NT2/D1 (cell line): ENCODE results near the gene CLSTN2.

Experiments used
- DNase-seq: peaks from one replicate; pipeline ENCODE4 v3.0.0-alpha.2; 2011; ENCODE audit warnings: low read depth, low spot score
- H3K27me3 ChIP-seq: 2 replicates; pipeline ENCODE4 v1.6.0; 2011; ENCODE audit warnings: mild to moderate bottlenecking; ENCODE audit not compliant: insufficient read length, insufficient read depth
- H3K36me3 ChIP-seq: 2 replicates; pipeline ENCODE4 v1.6.1; 2011; ENCODE audit warnings: mild to moderate bottlenecking, low read length, mixed read lengths; ENCODE audit not compliant: insufficient read depth, insufficient read length
- H3K4me1 ChIP-seq: 2 replicates; pipeline ENCODE4 v1.5.1; 2011; ENCODE audit not compliant: insufficient read depth, insufficient read length
- H3K4me3 ChIP-seq: 2 replicates; pipeline ENCODE4 v1.5.1; 2011; ENCODE audit warnings: low read depth; ENCODE audit not compliant: insufficient read length
- H3K9ac ChIP-seq: 2 replicates; pipeline ENCODE4 v1.6.0; 2011; ENCODE audit warnings: low read depth; ENCODE audit not compliant: insufficient read length
- H3K9me3 ChIP-seq: 2 replicates; pipeline ENCODE4 v1.5.1; 2011; ENCODE audit warnings: mild to moderate bottlenecking, low read length; ENCODE audit not compliant: insufficient read depth
- SUZ12 ChIP-seq: IDR thresholded peaks from 2 replicates; pipeline ENCODE4 v1.6.1; 2011; ENCODE audit not compliant: insufficient read length, insufficient read depth; ENCODE audit errors: extremely low read depth
- YY1 ChIP-seq: IDR thresholded peaks from 2 replicates; pipeline ENCODE4 v1.6.1; 2011; ENCODE audit not compliant: insufficient read length, insufficient read depth
- ZNF274 ChIP-seq: IDR thresholded peaks from 2 replicates; pipeline ENCODE4 v1.6.1; 2011; ENCODE audit warnings: mild to moderate bottlenecking, low read depth, low read length

The CLSTN2 gene

GRCh38 chr3:140505213-140505612 is 570.2 kb downstream of the CLSTN2 start:
- no peaks in the 10 kb centered on the region for H3K27me3 ChIP-seq
- no peaks in the 10 kb centered on the region for H3K9me3 ChIP-seq
- no peak overlapping the region for H3K9ac ChIP-seq
- H3K4me1 ChIP-seq: peaks cover 12% of the 10 kb centered on the region
- H3K36me3 ChIP-seq: no peaks in the 10 kb centered on the region
- TF ChIP-seq ZNF274 (no peak), SUZ12 (no peak), YY1 (no peak)
- no peak for DNase-seq
- H3K4me3 ChIP-seq: no peak overlapping the region

- DNase-seq: no peak
- Histone ChIP-seq H3K27me3 (no peaks in the 10 kb centered on the region), H3K4me3 (no peak overlapping the region), H3K9me3 (no peaks in the 10 kb centered on the region), H3K36me3 (no peaks in the 10 kb centered on the region), H3K9ac (no peak overlapping the region), H3K4me1 (peaks cover 12% of the 10 kb centered on the region)
- TF ChIP-seq YY1 (no peak), ZNF274 (no peak), SUZ12 (no peak)
Measured at GRCh38 chr3:140505876-140506275, 570.9 kb downstream of the CLSTN2 start.

GRCh38 chr3:140508550-140508949 is 573.6 kb downstream of the CLSTN2 start:
- H3K4me3 ChIP-seq: no peak overlapping the region
- H3K9me3 ChIP-seq: 0 out of 2 replicates have a peak, but pooled peaks cover 3% of the 10 kb centered on the region
- no peaks in the 10 kb centered on the region for H3K36me3 ChIP-seq
- H3K9ac ChIP-seq: no peak overlapping the region
- no peak for DNase-seq
- H3K4me1 ChIP-seq: peaks cover 12% of the 10 kb centered on the region
- H3K27me3 ChIP-seq: no peaks in the 10 kb centered on the region
- TF ChIP-seq ZNF274 (no peak), SUZ12 (no peak), YY1 (no peak)

DNA sequence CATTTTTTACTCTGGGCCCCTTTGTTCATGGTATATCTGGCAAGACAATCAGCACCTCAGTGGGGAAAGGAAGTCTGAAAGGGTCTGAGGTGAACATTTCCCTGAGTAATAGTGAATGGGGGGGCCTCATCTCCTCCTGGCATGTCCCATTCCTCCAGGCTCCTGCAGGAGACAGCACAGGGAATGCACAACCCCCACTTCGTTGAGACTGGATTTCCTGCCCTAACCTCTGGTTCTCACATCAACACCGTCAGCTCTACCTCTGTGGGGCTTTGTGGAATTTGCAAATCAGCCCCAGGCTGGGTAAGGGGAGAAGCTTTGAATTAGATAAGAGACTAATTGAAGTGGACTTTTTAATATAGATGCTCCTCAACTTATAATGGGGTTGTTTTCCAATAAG is 574.5 kb downstream of the CLSTN2 start:
- H3K9me3 ChIP-seq: 0 out of 2 replicates have a peak, but pooled peaks cover 3% of the 10 kb centered on the region
- H3K4me3 ChIP-seq: no peak overlapping the region
- peaks cover 9% of the 10 kb centered on the region for H3K4me1 ChIP-seq
- no peak for TF ChIP-seq ZNF274
- TF ChIP-seq YY1: no peak
- TF ChIP-seq SUZ12: no peak
- H3K27me3 ChIP-seq: no peaks in the 10 kb centered on the region
- DNase-seq: no peak
- H3K9ac ChIP-seq: no peak overlapping the region
- H3K36me3 ChIP-seq: no peaks in the 10 kb centered on the region

DNA sequence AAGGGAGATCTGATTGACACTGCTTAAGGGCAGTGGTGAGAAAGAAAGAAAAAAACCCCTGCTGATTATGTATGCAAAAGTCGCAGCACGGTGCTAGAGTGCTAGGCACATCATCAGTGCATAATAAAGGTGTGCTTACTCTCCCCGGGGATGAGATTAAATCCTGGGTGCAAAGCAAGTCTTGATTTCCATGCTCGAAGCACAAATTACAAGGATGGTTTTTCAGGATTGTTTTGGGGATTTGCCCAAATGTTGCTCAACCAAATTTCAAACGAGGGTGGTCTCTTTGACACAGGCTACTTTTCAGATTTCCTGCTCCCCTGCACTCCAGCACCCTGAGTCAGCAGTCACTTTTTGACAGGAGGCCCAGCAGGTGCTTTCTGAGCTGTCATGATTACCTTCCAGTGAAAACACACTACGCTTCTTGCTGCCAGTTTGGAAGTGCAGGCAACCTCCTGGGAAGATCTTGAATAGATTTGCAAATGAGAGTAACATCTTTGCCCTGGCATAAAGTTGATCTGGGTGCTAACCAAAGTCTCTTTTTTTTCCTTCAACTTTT is 575.4 kb downstream of the CLSTN2 start:
- TF ChIP-seq ZNF274 (no peak), SUZ12 (no peak)
- 0 out of 2 replicates have a peak, but pooled peaks cover 3% of the 10 kb centered on the region for H3K9me3 ChIP-seq
- no peaks in the 10 kb centered on the region for H3K36me3 ChIP-seq
- peaks cover 3% of the 10 kb centered on the region for H3K4me1 ChIP-seq
- no peaks in the 10 kb centered on the region for H3K27me3 ChIP-seq
- H3K4me3 ChIP-seq: no peak overlapping the region
- H3K9ac ChIP-seq: no peak overlapping the region
- no peak for DNase-seq

DNA sequence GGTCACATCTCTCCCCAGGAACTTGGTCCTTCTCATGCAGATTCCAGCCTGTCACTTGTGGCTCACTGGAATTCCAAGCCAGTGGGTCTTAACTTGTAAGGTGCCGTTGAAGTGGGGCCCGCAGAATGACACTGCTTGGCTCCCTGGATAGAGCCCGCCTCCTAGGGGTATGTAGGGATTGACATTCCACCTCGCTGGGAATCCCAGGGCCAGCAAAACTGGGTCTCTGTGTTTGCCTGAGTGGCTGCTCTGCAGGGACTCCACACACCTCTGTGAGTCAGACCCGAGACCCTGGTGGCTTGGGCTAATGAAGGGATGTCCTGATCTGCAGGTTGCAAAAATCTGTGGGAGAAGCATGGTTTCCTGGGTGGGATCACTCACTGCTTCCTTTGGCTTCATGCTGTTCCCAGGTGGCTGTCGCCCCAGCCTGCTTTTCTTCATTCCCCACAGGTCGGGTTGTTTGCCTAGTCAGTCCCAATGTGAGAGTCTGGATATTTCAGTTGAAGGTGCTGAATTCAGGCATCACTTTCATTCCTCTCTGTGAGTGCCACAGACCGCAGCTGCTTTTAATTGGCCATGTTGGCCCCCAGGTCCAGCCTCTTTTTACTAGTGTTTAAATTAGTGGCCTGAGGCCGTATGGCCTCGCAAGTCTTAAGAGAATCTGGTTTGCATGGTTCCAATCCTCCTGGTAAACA is 586.9 kb downstream of the CLSTN2 start:
- Histone ChIP-seq H3K36me3 (no peaks in the 10 kb centered on the region), H3K27me3 (no peaks in the 10 kb centered on the region), H3K9me3 (peaks cover 20% of the 10 kb centered on the region), H3K9ac (no peak overlapping the region), H3K4me1 (peaks cover 4% of the 10 kb centered on the region), H3K4me3 (no peak overlapping the region)
- no peak for TF ChIP-seq YY1
- DNase-seq: no peak

GRCh38 chr3:140522653-140523380 is 587.8 kb downstream of the CLSTN2 start:
- TF ChIP-seq SUZ12 (no peak), YY1 (no peak), ZNF274 (no peak)

More at GRCh38 chr3:140522653-140523380, 587.8 kb downstream of the CLSTN2 start:
- H3K27me3 ChIP-seq: no peaks in the 10 kb centered on the region
- peaks cover 13% of the 10 kb centered on the region for H3K9me3 ChIP-seq
- no peak overlapping the region for H3K4me3 ChIP-seq
- no peak overlapping the region for H3K9ac ChIP-seq
- no peaks in the 10 kb centered on the region for H3K36me3 ChIP-seq
- no peak for DNase-seq
- H3K4me1 ChIP-seq: peaks cover 4% of the 10 kb centered on the region
